SK-N-SH treated with all-trans-retinoic acid at 6 μM for 48 hours (cell line): ENCODE data around the gene PTPRN2.

Experiments
- ARNTL ChIP-seq: fragments of 450-650 bp; formaldehyde crosslinking; IDR thresholded peaks from 2 replicates; pipeline ENCODE4 v1.5.0; 2020; ENCODE audit warnings: low read depth, mild to moderate bottlenecking, moderate library complexity, borderline replicate concordance
- CREB5 ChIP-seq: fragments of 250-450 bp; sonication (Bioruptor Pico); IDR thresholded peaks from 2 replicates; pipeline ENCODE4 v1.5.1; 2020; ENCODE audit warnings: low read depth, mild to moderate bottlenecking, moderate library complexity
- CSDC2 ChIP-seq: fragments of 250-450 bp; sonication (Bioruptor Pico); IDR thresholded peaks from 2 replicates; pipeline ENCODE4 v1.5.0; 2020; ENCODE audit warnings: mild to moderate bottlenecking, moderate library complexity
- GLIS3 ChIP-seq: fragments of 250-450 bp; sonication (Bioruptor Pico); IDR thresholded peaks from 2 replicates; pipeline ENCODE4 v1.5.0; 2020; ENCODE audit warnings: mild to moderate bottlenecking, moderate library complexity
- TCF4 ChIP-seq: fragments of 250-450 bp; sonication (Bioruptor Pico); IDR thresholded peaks from 2 replicates; pipeline ENCODE4 v1.8.0; 2021; ENCODE audit warnings: mild to moderate bottlenecking, moderate library complexity, borderline replicate concordance
- TOX ChIP-seq: fragments of 250-450 bp; sonication (Bioruptor Pico); IDR thresholded peaks from 2 replicates; pipeline ENCODE4 v1.8.0; 2021; ENCODE audit warnings: mild to moderate bottlenecking, moderate library complexity, borderline replicate concordance
- ZC3H10 ChIP-seq: fragments of 250-450 bp; sonication (Bioruptor Pico); IDR thresholded peaks from 2 replicates; pipeline ENCODE4 v1.5.1; 2021; ENCODE audit warnings: mild to moderate bottlenecking, moderate library complexity
- ZFP3 ChIP-seq: fragments of 250-450 bp; sonication (Bioruptor Pico); IDR thresholded peaks from 2 replicates; pipeline ENCODE4 v1.5.0; 2020; ENCODE audit warnings: mild to moderate bottlenecking, moderate library complexity
- ZNF565 ChIP-seq: fragments of 450-650 bp; formaldehyde crosslinking; conservative IDR thresholded peaks from 2 replicates; pipeline ENCODE4 v1.5.0; 2020; ENCODE audit warnings: low read depth, mild to moderate bottlenecking, moderate library complexity

- TF ChIP-seq GLIS3 (CRISPR knock-in tag) (no peak), TCF4 (CRISPR knock-in tag) (no peak), CSDC2 (no peak), ZC3H10 (CRISPR knock-in tag) (no peak), CREB5 (CRISPR knock-in tag) (no peak), ZFP3 (no peak), ZNF565 (CRISPR knock-in tag) (no peak), TOX (CRISPR knock-in tag) (no peak), ARNTL (no peak)
These were observed 383.2 kb downstream of the PTPRN2 start for GRCh38 chr7:158204453-158204852.
